Heart right ventricle (tissue), 16 donors: ENCODE measurements around the gene PYM1. TPM values are rescaled to one million over a fixed set of nuclear protein-coding genes. Genes with fewer than 3 reads are reported as not detected.

Source experiments
- ATAC-seq, 8 donors: fragments of 200-7000 bp; cut with Tn5 transposase; one replicate each; pipeline ENCODE4 v1.9.1; 2020; ENCODE audit warnings: mild to moderate bottlenecking in 8 of 8, moderate library complexity in 8 of 8, moderate number of reproducible peaks in 1 of 8
- DNase-seq, 2 donors: peaks; one replicate each; pipeline ENCODE4 v3.0.0-alpha.2; 2020
- H3K27ac ChIP-seq, 10 donors: fragments of 200-600 bp; sonication (generic) in 2 of 10; one replicate each; pipeline versions ENCODE4 v1.5.0 to v1.8.0; 2020 to 2022; ENCODE audit warnings: mild to moderate bottlenecking in 3 of 10
- H3K27me3 ChIP-seq, 7 donors: fragments of 200-600 bp; one replicate each; pipeline ENCODE4 v1.8.0; 2021 to 2022; ENCODE audit warnings: mild to moderate bottlenecking in 2 of 7
- H3K36me3 ChIP-seq, 9 donors: fragments of 200-600 bp; sonication (generic) in 1 of 9; one replicate each; pipeline versions ENCODE4 v1.5.0 to v1.8.0; 2020 to 2022; ENCODE audit warnings: mild to moderate bottlenecking in 2 of 9
- H3K4me1 ChIP-seq, 9 donors: fragments of 200-600 bp; sonication (generic) in 1 of 9; one replicate each; pipeline versions ENCODE4 v1.5.0 to v1.8.0; 2020 to 2022; ENCODE audit warnings: mild to moderate bottlenecking in 4 of 9
- H3K4me3 ChIP-seq, 10 donors: fragments of 200-600 bp; sonication (generic) in 2 of 10; one replicate each; pipeline versions ENCODE4 v1.5.0 to v1.8.0; 2020 to 2022; ENCODE audit warnings: mild to moderate bottlenecking in 7 of 10, moderate library complexity in 2 of 10
- H3K9me3 ChIP-seq, 11 donors: fragments of 200-600 bp in 10 of 11; sonication (generic) in 2 of 11; one replicate each; pipeline versions ENCODE4 v1.5.0 to v1.8.0; 2013 to 2022; ENCODE audit warnings: mild to moderate bottlenecking in 2 of 11, control low read depth in 1 of 11, moderate library complexity in 1 of 11
- CTCF ChIP-seq, 9 donors: fragments of 200-600 bp; sonication (generic) in 2 of 9; IDR thresholded peaks; one replicate each; pipeline versions ENCODE4 v1.5.0 to v1.8.0; 2021 to 2022; ENCODE audit warnings: antibody characterized with exemption in 9 of 9, mild to moderate bottlenecking in 5 of 9, moderate library complexity in 1 of 9
- WGBS, 2 donors: extraction: QIAGEN DNeasy Blood & Tissue Kit; methylation state at CpG; one replicate each; pipeline ENCODE4 v1.1.7; 2013; ENCODE audit warnings: inconsistent platforms in 1 of 2; 5-methylcytosine and 5-hydroxymethylcytosine counted together
- intact Hi-C, 10 donors: fragments of 100-400 bp; cut with DNase I; formaldehyde crosslinking; loops; one replicate each; pipeline versions ENCODE4 v1.11.1 to v1.14.2; 2022
- polyA plus RNA-seq, 2 donors: library from polyadenylated mRNA; stranded (reverse); fragments of 200-250 nt; gene quantifications; one replicate each; pipeline ENCODE4 v1.2.3, GENCODE V29; 2013
- total RNA-seq, 10 donors: library from RNA; stranded (reverse); fragmentation: NEBNext Ultra II Directional in 3 of 10; extraction: Animal tissue kit (Norgen Biotek cat#: 25700) in 3 of 10; gene quantifications; one replicate each; pipeline versions ENCODE4 v1.2.1 to v1.2.4, GENCODE V29; 2021 to 2023
- donor health status: Arrhythmogenic right ventricular cardiomyopathy.
- donor health status: ischemic (EF 13 %, LVEDD 7.1; RV severe dilation, severe dysfunction).
- donor health status: healthy with polysubstance abuse.
- donor health status: DM: no; HTN: yes; CAD: no.
- donor health status: DM: no; HTN: no; CAD: no.
- donor health status: ischemic (EF 25% LVEDD 6.9; RV normal size, moderate dysfunction).
- donor health status: ischemic (EF 25% LVEDD 5.7; RV mildly dilated, moderate dysfunction).
- donor health status: healthy.
- donor health status: DM: yes; HTN: yes; CAD: no.
- donor health status: Ischemic cardiomyopathy.
- donor health status: ischemic (EF 35%, LVEDD 5.7; RV mildly dilated, moderate dysfunction).
- donor health status: nonischemic (EF 11% LVEDD 7.7; RV severe dilation, severe dysfunction).
- donor health status: DM: yes; HTN: yes; CAD: no.
- donor health status: PGD.
- donor health status: ischemic (EF 29% LVEDD 5.4; RV normal size, mild dysfunction).
- donor health status: nonischemic (EF 23%, LVEDD 6.1; RV moderate dilation, normal function).

PYM1 gene
- total and polyA plus RNA-seq, 12 donors: 10.9 to 48.6 (median 16.8) TPM

DNA sequence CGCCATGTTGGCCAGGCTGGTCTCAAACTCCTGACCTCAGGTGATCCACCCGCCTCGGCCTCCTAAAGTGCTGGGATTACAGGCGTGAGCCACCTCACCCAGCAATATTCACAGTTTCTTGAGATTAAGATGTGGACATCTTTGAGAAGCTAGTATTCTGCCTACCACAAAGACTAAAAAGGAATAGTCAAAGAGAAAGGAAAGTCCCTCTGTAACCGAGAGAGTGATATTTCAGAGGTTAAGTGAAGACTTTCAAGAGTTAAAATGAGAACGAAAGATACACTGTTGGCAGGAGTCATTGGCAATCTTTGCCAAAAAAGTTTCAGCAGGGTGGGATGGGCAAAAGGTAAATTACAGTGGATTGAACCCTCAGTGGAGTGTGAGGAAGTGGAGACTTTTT lies 18.9 kb upstream of the PYM1 start:
- Histone ChIP-seq H3K27ac (no peak overlapping the region), H3K9me3 (no peaks in the 10 kb centered on the region), H3K27me3 (no peaks in the 10 kb centered on the region), H3K36me3 (peaks cover 0 to 95% (median 0%) of the 10 kb centered on the region in 9 donors), H3K4me1 (no peaks in the 10 kb centered on the region), H3K4me3 (no peak overlapping the region)
- ATAC-seq (no peak), DNase-seq (no peak)
- WGBS, 2 donors: 84 to 86% methylated on average over 6 of the region's 6 CpGs
- intact Hi-C loops: no loop called here
- TF ChIP-seq CTCF (IDR thresholded peaks at IDR 0.05): no peak

- Histone ChIP-seq H3K4me1 (peaks cover 0 to 11% (median 6%) of the 10 kb centered on the region in 9 donors), H3K27ac (no peak overlapping the region), H3K4me3 (no peak overlapping the region), H3K9me3 (no peaks in the 10 kb centered on the region), H3K27me3 (no peaks in the 10 kb centered on the region), H3K36me3 (peaks cover 0 to 92% (median 0%) of the 10 kb centered on the region in 9 donors)
- intact Hi-C loops: loop anchor here in 2 of 10 donors (1.0 to 5.0 kb wide), 2 partner anchors 201 to 205 kb away; no protein-coding TSS in a partner anchor
- 96 to 97% methylated on average over 1 of the region's 1 CpG for WGBS, 2 donors
- TF ChIP-seq CTCF (IDR thresholded peaks at IDR 0.05): no peak
- no peak for DNase-seq
- no peak for ATAC-seq
These were observed 15.0 kb upstream of the PYM1 start for GRCh38 chr12:55942577-55943136.

GRCh38 chr12:55942055-55942454 lies 14.4 kb upstream of the PYM1 start:
- WGBS, 2 donors: 88 to 91% methylated on average over 4 of the region's 4 CpGs
- Histone ChIP-seq H3K36me3 (peaks cover 0 to 92% (median 0%) of the 10 kb centered on the region in 9 donors), H3K4me1 (peaks cover 0 to 11% (median 6%) of the 10 kb centered on the region in 9 donors), H3K27ac (no peak overlapping the region), H3K27me3 (no peaks in the 10 kb centered on the region), H3K4me3 (no peak overlapping the region), H3K9me3 (no peaks in the 10 kb centered on the region)
- DNase-seq (no peak), ATAC-seq (no peak)
- intact Hi-C loops: loop anchor here in 2 of 10 donors (1.0 to 5.0 kb wide), 2 partner anchors 201 to 205 kb away; no protein-coding TSS in a partner anchor
- no peak for TF ChIP-seq CTCF (IDR thresholded peaks at IDR 0.05)

DNA sequence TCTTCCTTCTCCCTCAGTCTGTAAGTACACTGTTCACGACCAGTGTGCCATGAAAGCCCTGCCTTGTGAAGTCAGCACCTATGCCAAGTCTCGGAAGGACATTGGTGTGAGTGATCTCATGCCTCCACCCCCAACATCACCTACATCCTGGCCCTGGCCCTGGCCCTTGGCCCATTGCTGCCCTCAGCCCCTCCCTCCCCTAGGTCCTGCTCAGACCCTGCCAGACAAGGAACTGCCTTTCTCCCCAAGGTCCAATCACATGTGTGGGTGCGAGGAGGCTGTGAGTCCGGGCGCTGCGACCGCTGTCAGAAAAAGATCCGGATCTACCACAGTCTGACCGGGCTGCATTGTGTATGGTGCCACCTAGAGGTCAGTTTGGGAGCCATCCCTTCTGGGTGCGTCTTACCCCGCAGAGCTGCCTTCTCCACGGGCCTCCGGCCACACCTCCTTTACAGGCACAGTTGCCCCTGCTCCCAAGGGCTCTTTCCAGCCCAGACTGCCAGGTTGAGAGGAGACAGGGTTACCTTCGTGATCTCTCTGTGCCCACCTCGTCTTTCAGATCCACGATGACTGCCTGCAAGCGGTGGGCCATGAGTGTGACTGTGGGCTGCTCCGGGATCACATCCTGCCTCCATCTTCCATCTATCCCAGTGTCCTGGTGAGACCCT lies 12.5 kb upstream of the PYM1 start:
- DNase-seq (peak; percentile 73 to 87), ATAC-seq (peak; percentile 93 to 96 (median 95))
- Histone ChIP-seq H3K4me1 (peaks cover 0 to 14% (median 6%) of the 10 kb centered on the region in 9 donors), H3K27ac (peak overlapping the region in 5 of 10 donors; percentile 7 to 60 (median 27)), H3K4me3 (peak overlapping the region in 6 of 10 donors; percentile 16 to 33 (median 25)), H3K27me3 (no peaks in the 10 kb centered on the region), H3K36me3 (peaks cover 0 to 78% (median 0%) of the 10 kb centered on the region in 9 donors), H3K9me3 (no peaks in the 10 kb centered on the region)
- 10 to 13% methylated on average over 18 of the region's 18 CpGs for WGBS, 2 donors
- intact Hi-C loops: loop anchor here in 4 of 10 donors (1.0 to 5.0 kb wide), 4 partner anchors 201 to 203 kb away; no protein-coding TSS in a partner anchor
- TF ChIP-seq CTCF (IDR thresholded peaks at IDR 0.05): peak; percentile 88 to 96 (median 94)
